Measurements from ENCODE around the gene KCNJ10.

KCNJ10 gene

GRCh38 chr1:160083968-160084770, 14.2 kb upstream of the KCNJ10 start:
- DNase-seq (ENCODE audit: low spot score), result peak; percentile 79

- DNase-seq (ENCODE audit: low spot score), result no peak
Observed at GRCh38 chr1:160082926-160083325, 13.0 kb upstream of the KCNJ10 start.

- DNase-seq (ENCODE audit: low spot score), result no peak
Observed at GRCh38 chr1:160082487-160082886, 12.5 kb upstream of the KCNJ10 start.

GRCh38 chr1:160081261-160081936, 11.4 kb upstream of the KCNJ10 start, which contains the start of gene KCNJ9:
TSS of gene KCNJ9 (plus strand) at chr1:160081538. CDS start at chr1:160084031, 2,493 bp downstream.
- no peak for DNase-seq (ENCODE audit: low spot score)

- DNase-seq (ENCODE audit: low spot score), result no peak
Observed at GRCh38 chr1:160080381-160081100, 10.6 kb upstream of the KCNJ10 start.

- DNase-seq (ENCODE audit: low spot score), result no peak
Observed at GRCh38 chr1:160079448-160079847, 9.5 kb upstream of the KCNJ10 start.

- peak; percentile 49 for DNase-seq (ENCODE audit: low spot score)
Observed at GRCh38 chr1:160078512-160079195, 8.7 kb upstream of the KCNJ10 start.

GRCh38 chr1:160077486-160077885, 7.5 kb upstream of the KCNJ10 start:
- DNase-seq (ENCODE audit: low spot score), result no peak

- peak; percentile 17 for DNase-seq (ENCODE audit: low spot score)
Observed at GRCh38 chr1:160076295-160076694, 6.3 kb upstream of the KCNJ10 start.

GRCh38 chr1:160075836-160076235, 5.9 kb upstream of the KCNJ10 start:
- DNase-seq (ENCODE audit: low spot score), result no peak

- DNase-seq (ENCODE audit: low spot score), result no peak
Observed at GRCh38 chr1:160074865-160075264, 4.9 kb upstream of the KCNJ10 start.

- no peak for DNase-seq (ENCODE audit: low spot score)
Observed at GRCh38 chr1:160071289-160071688, 1.3 kb upstream of the KCNJ10 start.

GRCh38 chr1:160070243-160071163, 543 bp upstream of the KCNJ10 start:
- DNase-seq (ENCODE audit: low spot score), result peak; percentile 57

- no peak for DNase-seq (ENCODE audit: low spot score)
Observed at GRCh38 chr1:160068225-160068624, 1.7 kb downstream of the KCNJ10 start.

GRCh38 chr1:160066829-160067745, 2.9 kb downstream of the KCNJ10 start:
- DNase-seq (ENCODE audit: low spot score), result no peak

GRCh38 chr1:160064746-160065145, 5.2 kb downstream of the KCNJ10 start:
- DNase-seq (ENCODE audit: low spot score), result no peak

- no peak for DNase-seq (ENCODE audit: low spot score)
Observed at GRCh38 chr1:160064164-160064563, 5.8 kb downstream of the KCNJ10 start.

GRCh38 chr1:160063176-160063575, 6.8 kb downstream of the KCNJ10 start:
- DNase-seq (ENCODE audit: low spot score), result no peak

GRCh38 chr1:160062230-160062532, 7.8 kb downstream of the KCNJ10 start:
- no peak for DNase-seq (ENCODE audit: low spot score)

Data from kidney tubule cell (primary cell).